SK-N-SH (cell line): ENCODE data around the gene SHB.

Experiments
- EP300 ChIP-seq, 2 experiments: IDR thresholded peaks; 2 replicates each; pipeline versions ENCODE4 v1.4.0 to v1.6.1; 2012; ENCODE audit warnings: borderline replicate concordance in 1 of 2, low read depth in 1 of 2, low read length in 1 of 2
- GATA2 ChIP-seq: sonication (generic); formaldehyde crosslinking; IDR thresholded peaks from 2 replicates; pipeline ENCODE4 v1.5.0; 2020; ENCODE audit warnings: mild to moderate bottlenecking, missing genetic modification reagents
- TCF12 ChIP-seq: IDR thresholded peaks from 2 replicates; pipeline ENCODE4 v1.4.0; 2012

DNA sequence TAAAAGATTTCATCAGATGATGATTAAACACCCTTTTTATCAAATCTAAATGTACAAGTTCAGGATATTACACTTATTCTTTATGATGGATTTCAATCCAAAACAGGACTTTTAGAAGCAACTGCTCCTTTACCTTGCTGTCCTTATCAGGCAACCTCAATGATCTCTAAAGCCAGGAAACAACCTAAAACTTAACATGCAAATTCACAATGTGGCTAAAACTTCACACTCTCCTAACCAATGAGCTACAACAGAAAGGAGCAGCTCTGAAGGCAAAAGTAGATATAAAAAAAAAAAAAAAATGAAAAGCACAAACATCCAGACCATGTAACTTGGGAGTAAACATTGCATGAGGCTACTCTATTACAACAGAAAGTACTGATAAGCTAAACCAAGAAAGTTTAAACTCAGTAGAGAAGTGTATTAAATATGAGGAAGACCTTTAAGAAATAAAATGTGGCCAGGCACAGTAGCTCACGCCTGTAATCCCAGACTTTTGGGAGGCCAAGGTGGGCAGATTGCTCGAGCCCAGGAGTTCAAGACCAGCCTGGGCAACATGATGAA lies 188.0 kb downstream of the SHB start:
- TF ChIP-seq GATA2 (CRISPR knock-in tag) (no peak), EP300 (IDR thresholded peaks at IDR 0.05; ENCODE audit: borderline replicate concordance in 1 of 2, low read depth in 1 of 2, low read length in 1 of 2) (no peak), TCF12 (no peak)
